ENCODE measurements around the gene ZFTA. TPM values are rescaled to one million over a fixed set of nuclear protein-coding genes. Genes with fewer than 3 reads are reported as not detected.
A peak's percentile ranks its signal among the peaks of the same experiment; 100 is the strongest.

The ZFTA gene
- total RNA-seq, 4 donors from 2014 or later = 14.7 to 29.7 (median 18.6) TPM

DNA sequence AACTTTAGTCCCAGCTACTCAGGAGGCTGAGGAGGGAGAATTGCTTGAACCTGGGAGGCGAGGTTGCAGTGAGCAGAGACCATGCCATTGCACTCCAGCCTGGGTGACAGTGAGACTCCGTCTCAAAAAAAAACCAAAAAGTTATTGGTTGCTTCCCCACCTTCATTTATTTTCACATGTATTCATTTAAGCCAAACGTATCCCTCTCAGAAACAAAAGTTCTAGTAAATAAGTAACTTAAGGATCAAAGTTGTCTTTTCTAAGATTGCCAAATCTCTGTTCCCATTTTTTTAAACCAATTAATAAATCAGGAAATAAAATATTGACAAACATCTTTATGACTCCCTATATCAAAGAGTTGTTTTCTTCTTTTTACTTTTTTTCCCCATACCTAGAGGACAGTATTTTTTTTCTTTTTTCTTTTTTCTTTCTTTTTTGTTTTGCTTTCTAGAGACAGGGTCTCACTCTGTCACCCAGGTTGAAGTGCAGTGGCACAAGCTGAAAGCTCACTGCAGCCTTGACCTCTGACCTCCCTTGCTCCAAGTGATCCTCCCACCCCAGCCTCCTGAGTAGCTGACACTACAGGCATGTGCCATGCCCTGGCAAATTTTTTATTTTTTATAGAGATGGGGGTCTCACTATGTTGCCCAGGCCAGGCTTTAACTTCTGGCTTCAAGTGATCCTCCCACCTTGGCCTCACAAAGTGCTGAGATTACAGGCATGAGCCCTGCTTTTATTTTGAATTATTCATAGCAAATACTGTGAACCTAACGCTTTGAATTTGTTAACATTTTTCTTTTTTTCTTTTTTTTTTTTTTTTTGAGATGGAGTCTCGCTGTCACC is 11.4 kb downstream of the ZFTA start:
- H3K4me1 ChIP-seq = peaks cover 2 to 3% of the 10 kb centered on the region in 2 donors
- intact Hi-C loops (cut with DNase I) = no loop called here
- peaks cover 13 to 22% of the 10 kb centered on the region in 2 donors for H3K36me3 ChIP-seq
- WGBS, 2 donors = 93 to 95% methylated on average over 5 of the region's 5 CpGs
- H3K27ac ChIP-seq = no peak overlapping the region
- H3K9me3 ChIP-seq = no peaks in the 10 kb centered on the region
- H3K4me3 ChIP-seq (replicated peaks in 1 of 3) = no peak overlapping the region
- H3K27me3 ChIP-seq = no peaks in the 10 kb centered on the region
- no peak for DNase-seq
- TF ChIP-seq CTCF (IDR thresholded peaks at IDR 0.05) (no peak), POLR2A (IDR thresholded peaks at IDR 0.05) (no peak)

DNA sequence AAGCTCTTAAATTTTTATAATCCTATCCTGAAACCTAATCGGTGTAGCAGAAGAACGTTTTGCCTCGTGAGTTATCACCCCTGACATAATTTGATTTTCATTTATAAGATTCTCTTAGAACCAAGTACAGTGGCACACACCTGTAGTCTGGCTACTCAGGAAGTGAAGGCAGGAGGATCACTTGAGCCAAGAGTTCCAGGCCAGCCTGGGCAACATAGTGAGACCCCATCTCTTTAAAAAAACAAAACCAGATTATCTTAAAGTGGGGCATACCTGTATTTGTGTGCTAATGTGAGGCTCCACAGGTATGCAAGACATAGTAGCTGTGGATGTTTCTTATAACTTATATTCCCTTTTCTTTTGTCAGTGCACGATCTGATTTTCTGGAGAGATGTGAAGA is 19.0 kb downstream of the ZFTA start:
- WGBS, 2 donors = 93 to 98% methylated on average over 4 of the region's 4 CpGs
- Histone ChIP-seq H3K4me3 (replicated peaks in 1 of 3) (no peak overlapping the region), H3K36me3 (peaks cover 21 to 27% of the 10 kb centered on the region in 2 donors), H3K4me1 (peaks cover 11 to 12% of the 10 kb centered on the region in 2 donors), H3K27ac (no peak overlapping the region), H3K9me3 (no peaks in the 10 kb centered on the region), H3K27me3 (no peaks in the 10 kb centered on the region)
- DNase-seq = no peak
- TF ChIP-seq CTCF (IDR thresholded peaks at IDR 0.05) (no peak), POLR2A (IDR thresholded peaks at IDR 0.05) (no peak)
- intact Hi-C loops (cut with DNase I) = no loop called here

GRCh38 chr11:63747011-63747410 is 21.6 kb downstream of the ZFTA start:
- no peak overlapping the region for H3K4me3 ChIP-seq (replicated peaks in 1 of 3)
- intact Hi-C loops (cut with DNase I) = no loop called here
- H3K27ac ChIP-seq = peak overlapping the region in 1 of 3 donors; percentile 17
- H3K4me1 ChIP-seq = peaks cover 11 to 12% of the 10 kb centered on the region in 2 donors
- TF ChIP-seq POLR2A (IDR thresholded peaks at IDR 0.05) (no peak), CTCF (IDR thresholded peaks at IDR 0.05) (no peak)
- 86 to 90% methylated on average over 3 of the region's 3 CpGs for WGBS, 2 donors
- peaks cover 11 to 16% of the 10 kb centered on the region in 2 donors for H3K36me3 ChIP-seq
- no peak for DNase-seq
- no peaks in the 10 kb centered on the region for H3K9me3 ChIP-seq
- H3K27me3 ChIP-seq = no peaks in the 10 kb centered on the region

- peak overlapping the region in 2 of 3 donors; percentile 32 to 33 for H3K27ac ChIP-seq
- H3K4me3 ChIP-seq (replicated peaks in 1 of 3) = no peak overlapping the region
- DNase-seq = peak in 1 of 2 donors; percentile 36
- H3K36me3 ChIP-seq = peaks cover 4 to 5% of the 10 kb centered on the region in 2 donors
- WGBS, 2 donors = 76 to 78% methylated on average over 13 of the region's 13 CpGs
- TF ChIP-seq POLR2A (IDR thresholded peaks at IDR 0.05) = no peak
- peak in 4 of 6 experiments; percentile 2 to 31 (median 28) for TF ChIP-seq CTCF (IDR thresholded peaks at IDR 0.05)
- H3K27me3 ChIP-seq = no peaks in the 10 kb centered on the region
- no peaks in the 10 kb centered on the region for H3K9me3 ChIP-seq
- peaks cover 11 to 12% of the 10 kb centered on the region in 2 donors for H3K4me1 ChIP-seq
- intact Hi-C loops (cut with DNase I) = no loop called here
These were observed 23.0 kb downstream of the ZFTA start for GRCh38 chr11:63745304-63746170.
